Duodenal mucosa (tissue), 2 donors: Measurements from ENCODE around the gene FAM24A.

Experiments used
- H3K27ac ChIP-seq: one replicate; pipeline ENCODE4 v1.7.0; 2013; ENCODE audit warnings: low read depth, low read length
- H3K27me3 ChIP-seq, 2 donors: one replicate each; pipeline ENCODE4 v1.7.0; 2013; ENCODE audit warnings: low read length in 2 of 2, control low read depth in 1 of 2; ENCODE audit not compliant: insufficient read depth in 2 of 2, control insufficient read depth in 1 of 2
- H3K36me3 ChIP-seq, 2 donors: one replicate each; pipeline ENCODE4 v1.7.0; 2013; ENCODE audit warnings: low read length in 2 of 2, control low read depth in 1 of 2; ENCODE audit not compliant: insufficient read depth in 2 of 2, control insufficient read depth in 1 of 2
- H3K4me1 ChIP-seq, 2 donors: one replicate each; pipeline ENCODE4 v1.7.0; 2013; ENCODE audit warnings: low read length in 2 of 2, control low read depth in 1 of 2; ENCODE audit not compliant: insufficient read depth in 2 of 2, control insufficient read depth in 1 of 2
- H3K4me3 ChIP-seq, 2 donors: one replicate each; pipeline ENCODE4 v1.7.0; 2013; ENCODE audit warnings: low read length in 2 of 2, low read depth in 1 of 2
- H3K9ac ChIP-seq, 2 donors: one replicate each; pipeline ENCODE4 v1.7.0; 2013; ENCODE audit warnings: low read length in 2 of 2, low read depth in 1 of 2
- H3K9me3 ChIP-seq, 2 donors: one replicate each; pipeline ENCODE4 v1.7.0; 2013; ENCODE audit warnings: low read length in 2 of 2, control low read depth in 1 of 2; ENCODE audit not compliant: control insufficient read depth in 1 of 2

FAM24A gene

DNA sequence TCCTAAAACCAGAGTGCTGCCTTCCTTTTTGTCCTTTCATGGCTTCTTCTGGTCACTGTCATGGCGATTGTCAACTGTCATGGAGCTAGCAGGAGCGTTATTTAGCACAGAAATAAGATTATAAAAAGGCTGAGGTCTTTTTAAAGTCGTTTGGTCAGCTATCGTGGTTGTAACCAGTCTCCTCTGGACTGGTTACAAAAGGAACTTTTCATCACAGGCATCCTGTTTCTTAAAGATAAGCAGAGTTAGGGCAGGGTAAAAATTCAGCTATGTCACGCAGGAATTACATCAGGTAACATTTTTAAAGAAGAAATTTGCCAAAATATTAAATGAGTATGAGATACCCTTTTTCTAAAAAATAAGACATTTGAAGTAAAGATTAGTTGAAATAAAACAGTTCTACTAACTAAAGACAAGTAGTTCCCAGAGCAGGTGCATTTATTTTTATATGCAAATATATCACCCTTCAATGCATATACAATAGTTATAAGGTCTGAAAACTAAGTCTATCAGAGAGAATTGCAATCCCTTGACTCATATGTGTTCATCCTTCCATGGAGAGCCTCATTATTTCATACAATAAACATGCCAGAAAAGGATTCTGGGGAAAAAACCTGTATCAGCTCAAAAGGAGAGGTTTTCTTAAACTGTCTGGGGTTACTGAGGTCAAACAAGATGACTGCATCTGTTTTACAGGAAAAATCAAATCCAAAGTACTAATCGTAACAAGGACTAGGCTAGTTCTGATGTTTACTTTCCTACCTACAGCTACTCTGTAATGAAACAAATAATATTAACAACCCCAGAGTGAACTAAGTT, 20.9 kb downstream of the FAM24A start:
- H3K36me3 ChIP-seq, result peaks cover 2 to 5% of the 10 kb centered on the region in 2 donors
- no peaks in the 10 kb centered on the region for H3K9me3 ChIP-seq
- H3K4me1 ChIP-seq, result no peaks in the 10 kb centered on the region
- H3K27ac ChIP-seq, result no peak overlapping the region
- H3K9ac ChIP-seq, result no peak overlapping the region
- no peak overlapping the region for H3K4me3 ChIP-seq
- H3K27me3 ChIP-seq, result no peaks in the 10 kb centered on the region

GRCh38 chr10:122939133-122939855, 28.9 kb downstream of the FAM24A start:
- H3K27ac ChIP-seq, result no peak overlapping the region
- no peak overlapping the region for H3K4me3 ChIP-seq
- no peak overlapping the region for H3K9ac ChIP-seq
- no peaks in the 10 kb centered on the region for H3K4me1 ChIP-seq
- H3K9me3 ChIP-seq, result no peaks in the 10 kb centered on the region
- H3K27me3 ChIP-seq, result no peaks in the 10 kb centered on the region
- H3K36me3 ChIP-seq, result peaks cover 9 to 29% of the 10 kb centered on the region in 2 donors

- Histone ChIP-seq H3K4me1 (no peaks in the 10 kb centered on the region), H3K4me3 (no peak overlapping the region), H3K27me3 (no peaks in the 10 kb centered on the region), H3K36me3 (peaks cover 9 to 29% of the 10 kb centered on the region in 2 donors), H3K27ac (no peak overlapping the region), H3K9ac (no peak overlapping the region), H3K9me3 (no peaks in the 10 kb centered on the region)
Observed at GRCh38 chr10:122939856-122940543, 29.6 kb downstream of the FAM24A start.

DNA sequence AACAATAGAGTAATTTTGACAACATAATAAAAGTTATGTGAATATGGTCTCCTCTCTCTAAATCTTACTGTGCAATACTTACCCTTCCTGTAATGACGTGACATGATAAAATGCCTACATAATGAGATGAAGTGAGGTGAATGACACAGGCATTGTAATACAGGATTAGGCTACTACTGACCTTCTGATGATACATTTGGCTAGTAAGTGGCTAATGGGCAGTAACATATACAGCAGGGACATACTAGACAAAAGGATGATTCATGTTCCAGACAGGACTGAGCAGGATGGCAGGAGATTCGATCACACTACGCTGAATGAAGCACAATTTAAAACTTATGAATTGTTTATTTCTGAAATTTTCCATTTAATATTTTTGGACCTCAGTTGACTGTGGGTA, 38.9 kb downstream of the FAM24A start:
- no peak overlapping the region for H3K9ac ChIP-seq
- no peak overlapping the region for H3K4me3 ChIP-seq
- peaks cover 10 to 23% of the 10 kb centered on the region in 2 donors for H3K36me3 ChIP-seq
- peaks cover 0 to under 1% of the 10 kb centered on the region in 2 donors for H3K9me3 ChIP-seq
- no peak overlapping the region for H3K27ac ChIP-seq
- peaks cover 3 to 7% of the 10 kb centered on the region in 2 donors for H3K4me1 ChIP-seq
- no peaks in the 10 kb centered on the region for H3K27me3 ChIP-seq

- H3K27me3 ChIP-seq, result no peaks in the 10 kb centered on the region
- peak within 1 kb of the TSS; percentile 50 to 79 for H3K9ac ChIP-seq
- peak within 1 kb of the TSS; percentile 73 to 83 for H3K4me3 ChIP-seq
- no peak within 1 kb of the TSS for H3K27ac ChIP-seq
- H3K36me3 ChIP-seq, result peaks cover 0 to 3% of the 10 kb centered on the region in 2 donors
- H3K9me3 ChIP-seq, result peaks cover 0 to 3% of the 10 kb centered on the region in 2 donors
- peaks cover 11 to 18% of the 10 kb centered on the region in 2 donors for H3K4me1 ChIP-seq
Observed at GRCh38 chr10:122953902-122954730, 43.7 kb downstream of the FAM24A start, which contains the start of gene C10orf88. Gene C10orf88 (minus strand): TSS chr10:122954227. CDS start chr10:122954178, 49 bp downstream.

- Histone ChIP-seq H3K4me3 (peak overlapping the region; percentile 73 to 83), H3K27ac (no peak overlapping the region), H3K9me3 (peaks cover 0 to 3% of the 10 kb centered on the region in 2 donors), H3K9ac (no peak overlapping the region), H3K36me3 (no peaks in the 10 kb centered on the region), H3K27me3 (no peaks in the 10 kb centered on the region), H3K4me1 (peaks cover 11 to 18% of the 10 kb centered on the region in 2 donors)
Observed at GRCh38 chr10:122954731-122955050, 44.3 kb downstream of the FAM24A start.

DNA sequence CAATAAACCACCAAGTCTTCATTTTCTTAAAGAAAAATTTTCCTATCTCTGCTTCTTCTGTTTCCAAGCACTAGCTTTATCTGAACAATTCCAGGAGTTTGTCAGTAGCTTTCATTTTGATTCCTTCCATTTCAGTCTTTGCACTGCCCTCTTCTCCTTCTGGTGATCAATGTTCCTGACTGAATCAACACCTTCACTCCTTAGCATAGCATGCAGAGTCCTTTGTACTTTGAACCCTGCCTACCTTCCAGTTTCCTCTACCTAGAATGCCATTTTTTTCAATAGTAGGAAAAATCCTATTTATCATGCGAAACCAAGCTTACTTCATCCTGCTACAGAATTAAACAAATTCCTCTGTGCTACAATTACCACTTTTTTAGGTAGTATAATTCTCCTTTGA, 45.5 kb downstream of the FAM24A start:
- no peaks in the 10 kb centered on the region for H3K27me3 ChIP-seq
- H3K36me3 ChIP-seq, result no peaks in the 10 kb centered on the region
- H3K4me3 ChIP-seq, result no peak overlapping the region
- peaks cover 11 to 18% of the 10 kb centered on the region in 2 donors for H3K4me1 ChIP-seq
- H3K27ac ChIP-seq, result no peak overlapping the region
- H3K9ac ChIP-seq, result no peak overlapping the region
- peaks cover 0 to 3% of the 10 kb centered on the region in 2 donors for H3K9me3 ChIP-seq

- H3K27ac ChIP-seq, result no peak overlapping the region
- peaks cover 11 to 18% of the 10 kb centered on the region in 2 donors for H3K4me1 ChIP-seq
- no peak overlapping the region for H3K9ac ChIP-seq
- no peaks in the 10 kb centered on the region for H3K36me3 ChIP-seq
- H3K9me3 ChIP-seq, result peaks cover 0 to 3% of the 10 kb centered on the region in 2 donors
- no peak overlapping the region for H3K4me3 ChIP-seq
- H3K27me3 ChIP-seq, result no peaks in the 10 kb centered on the region
Observed at GRCh38 chr10:122957474-122957873, 47.1 kb downstream of the FAM24A start.

DNA sequence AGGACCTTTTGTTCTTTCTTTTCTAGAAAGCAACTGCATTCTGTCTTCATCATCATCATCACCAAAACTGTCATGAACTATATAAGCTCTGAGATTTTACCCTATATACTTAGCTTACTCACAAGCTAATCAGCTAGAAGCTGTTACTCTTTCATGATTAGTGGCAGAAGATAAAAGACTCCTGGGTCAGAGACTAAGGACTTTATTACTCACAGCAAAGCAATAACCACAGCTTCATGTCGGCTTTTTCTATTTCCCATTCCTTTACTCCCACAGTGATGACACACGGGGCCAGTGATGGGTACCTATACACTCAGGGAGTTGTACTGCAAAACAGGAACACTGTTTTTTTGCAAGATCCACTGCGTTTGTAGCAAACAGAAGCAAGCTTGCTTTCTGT, 52.0 kb downstream of the FAM24A start:
- Histone ChIP-seq H3K4me3 (no peak overlapping the region), H3K4me1 (no peaks in the 10 kb centered on the region), H3K9me3 (peaks cover 4 to 8% of the 10 kb centered on the region in 2 donors), H3K27ac (no peak overlapping the region), H3K27me3 (no peaks in the 10 kb centered on the region), H3K36me3 (no peaks in the 10 kb centered on the region), H3K9ac (no peak overlapping the region)
